ENCODE measurements around the gene PRKG1. TPM values are rescaled to one million over a fixed set of nuclear protein-coding genes. Genes with fewer than 3 reads are reported as not detected.

PRKG1 gene
- total RNA-seq, 2 donors from 2014 or later: 1.3 to 2.7 TPM

DNA sequence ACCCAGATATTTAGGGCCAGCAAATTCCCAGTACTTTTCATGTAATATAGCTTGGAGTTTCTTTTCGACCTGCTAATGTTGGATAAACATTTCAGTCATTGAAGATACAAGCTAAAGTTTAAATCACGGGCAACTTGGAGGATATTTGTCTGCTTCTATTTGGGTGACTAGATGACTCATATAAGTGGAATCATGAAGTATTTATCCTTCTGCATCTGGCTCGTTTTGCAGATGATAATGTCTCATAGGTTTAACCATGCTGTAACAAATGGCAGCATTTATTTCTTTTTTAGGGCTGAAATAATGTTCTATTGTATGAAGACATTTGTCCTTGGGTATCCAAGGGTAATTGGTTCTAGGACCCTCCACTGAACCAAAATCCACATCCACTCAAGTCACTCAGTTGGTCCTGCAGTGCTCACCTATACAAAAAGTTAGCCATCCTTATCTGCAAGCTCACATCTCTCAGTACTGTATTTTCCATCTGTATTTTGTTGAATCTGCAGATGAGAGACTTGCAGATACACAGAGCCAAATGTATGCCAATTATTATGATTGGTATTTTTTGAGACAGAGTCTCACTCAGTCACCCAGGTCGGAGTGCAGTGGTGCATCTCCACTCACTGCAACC, 812.3 kb downstream of the PRKG1 start:
- 91 to 97% methylated on average over 4 of the region's 4 CpGs for WGBS, 2 experiments (ENCODE audit: insufficient coverage in 1 of 2, insufficient read length in 1 of 2)
- H3K27ac Mint-ChIP-seq: no peak overlapping the region
- no peak overlapping the region for H3K4me3 Mint-ChIP-seq
- no peaks in the 10 kb centered on the region for H3K9me3 ChIP-seq (ENCODE audit: control insufficient read depth, low read length)
- H3K27ac ChIP-seq (ENCODE audit: low read depth, low read length): no peak overlapping the region
- no peaks in the 10 kb centered on the region for H3K4me1 ChIP-seq (ENCODE audit: control insufficient read depth, insufficient read depth, low read length)
- no peak for DNase-seq
- no peaks in the 10 kb centered on the region for H3K4me1 Mint-ChIP-seq
- H3K27me3 ChIP-seq (ENCODE audit: control insufficient read depth, insufficient read depth, low read length, poor library complexity, severe bottlenecking): no peaks in the 10 kb centered on the region
- H3K27me3 Mint-ChIP-seq (ENCODE audit: insufficient read depth): no peaks in the 10 kb centered on the region
- H3K36me3 Mint-ChIP-seq (ENCODE audit: low read depth): no peaks in the 10 kb centered on the region
- H3K9me3 Mint-ChIP-seq: peaks cover 1% of the 10 kb centered on the region
- no peaks in the 10 kb centered on the region for H3K36me3 ChIP-seq (ENCODE audit: control insufficient read depth, insufficient read depth, low read length)
- no peak overlapping the region for H3K9ac ChIP-seq (ENCODE audit: extremely low read depth, low read length, poor library complexity, severe bottlenecking)
- TF ChIP-seq, protein P1, sequence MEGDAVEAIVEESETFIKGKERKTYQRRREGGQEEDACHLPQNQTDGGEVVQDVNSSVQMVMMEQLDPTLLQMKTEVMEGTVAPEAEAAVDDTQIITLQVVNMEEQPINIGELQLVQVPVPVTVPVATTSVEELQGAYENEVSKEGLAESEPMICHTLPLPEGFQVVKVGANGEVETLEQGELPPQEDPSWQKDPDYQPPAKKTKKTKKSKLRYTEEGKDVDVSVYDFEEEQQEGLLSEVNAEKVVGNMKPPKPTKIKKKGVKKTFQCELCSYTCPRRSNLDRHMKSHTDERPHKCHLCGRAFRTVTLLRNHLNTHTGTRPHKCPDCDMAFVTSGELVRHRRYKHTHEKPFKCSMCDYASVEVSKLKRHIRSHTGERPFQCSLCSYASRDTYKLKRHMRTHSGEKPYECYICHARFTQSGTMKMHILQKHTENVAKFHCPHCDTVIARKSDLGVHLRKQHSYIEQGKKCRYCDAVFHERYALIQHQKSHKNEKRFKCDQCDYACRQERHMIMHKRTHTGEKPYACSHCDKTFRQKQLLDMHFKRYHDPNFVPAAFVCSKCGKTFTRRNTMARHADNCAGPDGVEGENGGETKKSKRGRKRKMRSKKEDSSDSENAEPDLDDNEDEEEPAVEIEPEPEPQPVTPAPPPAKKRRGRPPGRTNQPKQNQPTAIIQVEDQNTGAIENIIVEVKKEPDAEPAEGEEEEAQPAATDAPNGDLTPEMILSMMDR (conservative IDR thresholded peaks at IDR 0.05): no peak
- H3K4me3 ChIP-seq (ENCODE audit: low read length): no peak overlapping the region

DNA sequence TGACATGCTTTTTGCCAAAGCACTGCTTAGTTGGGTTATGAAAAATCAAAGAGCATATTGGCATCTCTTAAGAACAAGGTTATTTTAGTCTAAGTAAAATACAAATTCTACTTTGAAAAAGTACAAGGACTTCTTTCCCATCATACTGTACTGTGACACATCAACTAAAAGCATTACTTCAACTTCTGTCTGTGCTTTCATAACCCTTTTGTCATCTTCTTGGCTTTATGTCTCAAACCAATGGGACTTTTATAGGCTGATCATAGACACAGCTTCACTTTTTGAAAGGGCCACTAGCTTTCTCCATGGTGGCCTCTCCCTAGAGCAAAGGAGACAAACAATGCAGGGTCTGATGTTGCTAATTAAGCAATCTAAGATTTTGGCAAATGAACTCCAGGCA, 814.0 kb downstream of the PRKG1 start:
- Histone ChIP-seq H3K4me3 (ENCODE audit: low read length) (no peak overlapping the region), H3K27me3 (ENCODE audit: control insufficient read depth, insufficient read depth, low read length, poor library complexity, severe bottlenecking) (no peaks in the 10 kb centered on the region), H3K36me3 (ENCODE audit: control insufficient read depth, insufficient read depth, low read length) (no peaks in the 10 kb centered on the region), H3K9me3 (ENCODE audit: control insufficient read depth, low read length) (no peaks in the 10 kb centered on the region), H3K4me1 (ENCODE audit: control insufficient read depth, insufficient read depth, low read length) (no peaks in the 10 kb centered on the region), H3K27ac (ENCODE audit: low read depth, low read length) (no peak overlapping the region), H3K9ac (ENCODE audit: extremely low read depth, low read length, poor library complexity, severe bottlenecking) (no peak overlapping the region)
- H3K27ac Mint-ChIP-seq: no peak overlapping the region
- no peak overlapping the region for H3K4me3 Mint-ChIP-seq
- H3K4me1 Mint-ChIP-seq: no peaks in the 10 kb centered on the region
- peaks cover 1% of the 10 kb centered on the region for H3K9me3 Mint-ChIP-seq
- TF ChIP-seq, protein P1 (conservative IDR thresholded peaks at IDR 0.05): no peak
- DNase-seq: no peak
- no peaks in the 10 kb centered on the region for H3K36me3 Mint-ChIP-seq (ENCODE audit: low read depth)
- no peaks in the 10 kb centered on the region for H3K27me3 Mint-ChIP-seq (ENCODE audit: insufficient read depth)

DNA sequence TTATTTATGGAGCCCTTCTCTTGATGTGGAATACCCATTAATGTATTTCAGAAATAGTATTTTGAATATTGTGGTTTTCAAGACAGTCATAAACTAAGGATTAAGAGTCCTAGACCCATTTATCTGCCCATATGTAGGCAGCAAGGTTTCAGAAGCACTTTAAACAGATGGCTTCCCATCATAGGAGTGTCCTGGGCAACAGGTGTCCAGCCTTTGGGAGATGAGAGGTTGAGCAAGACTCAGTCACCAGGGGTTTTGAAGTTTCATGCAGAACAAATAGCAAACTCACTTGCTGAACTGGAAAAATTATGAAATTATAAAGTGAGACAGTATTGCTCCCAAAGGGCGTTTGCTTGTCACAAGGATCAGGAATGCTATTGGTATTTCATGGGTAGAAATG, 818.0 kb downstream of the PRKG1 start:
- Mint-ChIP-seq H3K27ac (no peak overlapping the region), H3K9me3 (no peaks in the 10 kb centered on the region), H3K4me1 (no peaks in the 10 kb centered on the region), H3K36me3 (ENCODE audit: low read depth) (no peaks in the 10 kb centered on the region), H3K27me3 (ENCODE audit: insufficient read depth) (no peaks in the 10 kb centered on the region), H3K4me3 (no peak overlapping the region)
- no peaks in the 10 kb centered on the region for H3K36me3 ChIP-seq (ENCODE audit: control insufficient read depth, insufficient read depth, low read length)
- WGBS, 2 experiments (ENCODE audit: insufficient coverage in 1 of 2, insufficient read length in 1 of 2): 88 to 89% methylated on average over 1 of the region's 1 CpG
- H3K4me1 ChIP-seq (ENCODE audit: control insufficient read depth, insufficient read depth, low read length): no peaks in the 10 kb centered on the region
- DNase-seq: no peak
- H3K27me3 ChIP-seq (ENCODE audit: control insufficient read depth, insufficient read depth, low read length, poor library complexity, severe bottlenecking): no peaks in the 10 kb centered on the region
- H3K9ac ChIP-seq (ENCODE audit: extremely low read depth, low read length, poor library complexity, severe bottlenecking): no peak overlapping the region
- no peak overlapping the region for H3K27ac ChIP-seq (ENCODE audit: low read depth, low read length)
- H3K4me3 ChIP-seq (ENCODE audit: low read length): no peak overlapping the region
- H3K9me3 ChIP-seq (ENCODE audit: control insufficient read depth, low read length): no peaks in the 10 kb centered on the region
- TF ChIP-seq, protein P1 (conservative IDR thresholded peaks at IDR 0.05): no peak
